GM12875 (cell line): Measurements from ENCODE around the gene SLC1A1.

ENCODE experiments used
- H3K4me3 ChIP-seq: one replicate; pipeline ENCODE4 v1.5.1; 2011; ENCODE audit warnings: low read depth, low read length, control low read depth
- CTCF ChIP-seq: IDR thresholded peaks from 2 replicates; pipeline ENCODE4 v1.5.1; 2011; ENCODE audit warnings: low read depth, mild to moderate bottlenecking, control low read depth, inconsistent platforms, low read length, moderate library complexity, borderline replicate concordance; ENCODE audit not compliant: insufficient read depth

SLC1A1 gene

GRCh38 chr9:4630836-4631235, 140.6 kb downstream of the SLC1A1 start:
- no peak overlapping the region for H3K4me3 ChIP-seq
- no peak for TF ChIP-seq CTCF
